ENCODE results near the gene KIF5A. TPM values are rescaled to one million over a fixed set of nuclear protein-coding genes. Genes with fewer than 3 reads are reported as not detected.

The KIF5A gene
- total RNA-seq, 6 experiments from 2014 or later: 0.02 TPM; not detected in 5

- Histone ChIP-seq H3K9me3 (no peaks in the 10 kb centered on the region), H3K4me1 (peaks cover 0 to 15% (median 8%) of the 10 kb centered on the region in 4 donors), H3K4me3 (no peak overlapping the region), H3K36me3 (peaks cover 0 to 92% (median 45%) of the 10 kb centered on the region in 4 donors), H3K27ac (no peak overlapping the region), H3K27me3 (no peaks in the 10 kb centered on the region)
- TF ChIP-seq CTCF (IDR thresholded peaks at IDR 0.05): no peak
- no peak for DNase-seq
- ATAC-seq: no peak
- intact Hi-C loops (cut with DNase I): no loop called here
- 63% methylated on average over 7 of the region's 10 CpGs for WGBS (ENCODE audit: insufficient coverage, low coverage, low lambda C conversion rate, missing lambda C conversion rate)
Observed at GRCh38 chr12:57528831-57529555, 20.9 kb upstream of the KIF5A start.

- Histone ChIP-seq H3K36me3 (peaks cover 0 to 91% (median 47%) of the 10 kb centered on the region in 4 donors), H3K27me3 (no peaks in the 10 kb centered on the region), H3K27ac (no peak overlapping the region), H3K4me3 (no peak overlapping the region), H3K4me1 (peaks cover 0 to 7% (median 2%) of the 10 kb centered on the region in 4 donors), H3K9me3 (no peaks in the 10 kb centered on the region)
- TF ChIP-seq CTCF (IDR thresholded peaks at IDR 0.05): no peak
- TF ChIP-seq POLR2A (IDR thresholded peaks at IDR 0.05): no peak
- intact Hi-C loops (cut with DNase I): no loop called here
- DNase-seq (no peak), ATAC-seq (no peak)
- 43% methylated on average over 6 of the region's 6 CpGs for WGBS (ENCODE audit: insufficient coverage, low coverage, low lambda C conversion rate, missing lambda C conversion rate)
Observed at GRCh38 chr12:57529831-57530230, 20.0 kb upstream of the KIF5A start.

GRCh38 chr12:57530396-57531142 lies 19.3 kb upstream of the KIF5A start:
- Histone ChIP-seq H3K36me3 (peaks cover 0 to 84% (median 47%) of the 10 kb centered on the region in 4 donors), H3K4me1 (no peaks in the 10 kb centered on the region), H3K4me3 (no peak overlapping the region), H3K27me3 (no peaks in the 10 kb centered on the region), H3K9me3 (no peaks in the 10 kb centered on the region), H3K27ac (no peak overlapping the region)
- intact Hi-C loops (cut with DNase I): no loop called here
- no peak for ATAC-seq
- TF ChIP-seq POLR2A (IDR thresholded peaks at IDR 0.05) (no peak), CTCF (IDR thresholded peaks at IDR 0.05) (no peak)
- whole genome bisulfite sequencing (ENCODE audit: insufficient coverage, low coverage, low lambda C conversion rate, missing lambda C conversion rate): 87% methylated on average over 4 of the region's 5 CpGs
- DNase-seq: no peak

- TF ChIP-seq POLR2A (IDR thresholded peaks at IDR 0.05) (no peak), CTCF (IDR thresholded peaks at IDR 0.05) (no peak)
- no CpG with 5 or more reads among the region's 1 CpG for WGBS (ENCODE audit: insufficient coverage, low coverage, low lambda C conversion rate, missing lambda C conversion rate)
- peaks cover 0 to 73% (median 44%) of the 10 kb centered on the region in 4 donors for H3K36me3 ChIP-seq
- no peak overlapping the region for H3K4me3 ChIP-seq
- DNase-seq (no peak), ATAC-seq (no peak)
- H3K9me3 ChIP-seq: no peaks in the 10 kb centered on the region
- H3K27ac ChIP-seq: no peak overlapping the region
- no peaks in the 10 kb centered on the region for H3K4me1 ChIP-seq
- intact Hi-C loops (cut with DNase I): no loop called here
- no peaks in the 10 kb centered on the region for H3K27me3 ChIP-seq
Observed at GRCh38 chr12:57531836-57532235, 18.0 kb upstream of the KIF5A start.

Data from right lobe of liver (tissue), 6 donors.